Measurements from ENCODE around the gene LRRC7.
"Not testable (repeated sequence)": the region's sequence is repeated elsewhere in the genome, so short reads cannot be mapped to it uniquely, and the experiment has no call there.

LRRC7 gene

DNA sequence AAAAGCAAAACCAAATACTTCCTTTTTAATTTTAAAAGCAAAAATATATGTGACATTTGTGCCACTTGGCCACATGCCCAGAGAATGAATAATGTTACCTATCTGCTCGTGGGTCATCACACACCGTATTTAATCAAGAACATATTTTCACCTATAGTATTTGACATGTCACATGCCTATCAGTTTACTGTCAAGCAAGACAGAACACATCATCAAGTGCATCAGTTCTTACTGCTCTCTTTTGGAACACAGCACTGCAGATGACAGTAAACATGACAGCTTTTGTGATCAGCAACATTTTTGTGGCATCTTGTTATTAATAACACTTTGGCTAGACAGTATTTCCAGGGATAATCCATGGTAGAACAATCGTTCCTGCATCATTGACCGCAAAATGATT, 134.4 kb downstream of the LRRC7 start:
- no peak for DNase-seq

- no peak for DNase-seq
Observed at GRCh38 chr1:69706473-69706872, 138.8 kb downstream of the LRRC7 start.

- no peak for DNase-seq
Observed at GRCh38 chr1:69707103-69707502, 139.4 kb downstream of the LRRC7 start.

DNA sequence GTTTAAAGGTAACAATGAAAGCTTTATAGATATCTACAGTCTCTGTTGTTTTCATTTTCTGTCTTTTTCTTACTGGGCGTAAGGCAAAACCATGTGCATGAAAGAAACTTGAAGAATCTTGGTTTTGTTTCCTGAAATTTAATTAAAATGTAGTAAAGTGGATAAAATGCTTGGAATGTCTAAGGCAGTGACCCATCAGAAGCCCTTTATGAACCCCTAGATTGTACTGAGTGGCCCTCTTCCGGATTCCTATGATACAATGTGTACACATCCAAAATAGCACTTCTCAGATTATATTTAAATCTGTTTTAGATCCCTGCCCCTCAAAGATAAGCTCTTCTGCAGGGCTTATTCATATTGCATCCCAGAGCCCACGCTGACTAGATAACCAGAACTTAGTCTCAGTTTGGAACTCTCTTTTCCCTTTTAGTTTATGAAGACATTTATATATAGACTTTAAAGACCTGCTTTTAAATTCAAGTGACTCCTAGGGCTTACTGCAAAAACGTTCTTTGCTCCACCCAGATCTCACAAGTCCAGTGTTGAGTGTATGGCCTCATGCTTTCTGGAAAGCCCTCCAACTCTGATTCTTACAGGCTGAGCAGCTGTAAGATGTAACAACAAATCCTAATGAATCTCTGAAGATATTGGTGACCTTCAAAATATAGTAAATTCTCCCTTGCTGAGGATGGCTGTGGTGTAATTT, 142.9 kb downstream of the LRRC7 start:
- no peak for DNase-seq

DNA sequence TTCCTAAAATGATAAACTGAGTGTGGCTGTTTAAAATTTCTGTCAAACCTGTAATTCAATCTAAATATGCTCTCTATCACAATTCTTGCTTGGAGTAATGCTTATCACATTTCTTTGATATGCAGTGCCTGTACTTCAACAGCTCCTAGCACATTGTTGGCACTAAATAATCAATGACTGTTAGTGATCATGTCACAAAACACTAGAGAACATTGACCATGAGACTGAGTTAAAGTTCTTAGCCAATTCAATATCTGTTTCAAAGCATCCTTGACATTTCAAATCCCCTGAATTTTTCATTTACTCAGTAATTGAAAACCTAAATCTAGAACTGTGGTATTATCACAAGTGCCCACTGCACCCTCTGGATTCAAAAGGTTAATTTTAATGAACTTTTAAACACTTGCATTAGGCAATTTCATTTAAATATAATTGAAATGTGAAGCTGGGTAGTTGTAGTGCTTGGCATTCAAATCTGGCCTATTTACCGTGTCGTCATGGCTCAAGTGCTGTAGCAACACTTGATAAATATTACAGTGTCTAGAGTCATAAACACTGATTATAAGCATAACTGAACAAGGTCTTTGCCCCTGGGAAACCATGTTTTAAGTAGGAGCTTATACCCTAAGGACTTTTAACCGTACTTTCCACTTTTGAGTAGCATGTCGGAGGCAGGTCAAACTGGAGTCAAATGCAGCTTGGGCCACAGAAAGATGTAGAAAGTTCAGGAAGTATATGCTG, 143.6 kb downstream of the LRRC7 start:
- no peak for DNase-seq

GRCh38 chr1:69717834-69718233, 150.1 kb downstream of the LRRC7 start:
- DNase-seq = not testable (repeated sequence)

DNA sequence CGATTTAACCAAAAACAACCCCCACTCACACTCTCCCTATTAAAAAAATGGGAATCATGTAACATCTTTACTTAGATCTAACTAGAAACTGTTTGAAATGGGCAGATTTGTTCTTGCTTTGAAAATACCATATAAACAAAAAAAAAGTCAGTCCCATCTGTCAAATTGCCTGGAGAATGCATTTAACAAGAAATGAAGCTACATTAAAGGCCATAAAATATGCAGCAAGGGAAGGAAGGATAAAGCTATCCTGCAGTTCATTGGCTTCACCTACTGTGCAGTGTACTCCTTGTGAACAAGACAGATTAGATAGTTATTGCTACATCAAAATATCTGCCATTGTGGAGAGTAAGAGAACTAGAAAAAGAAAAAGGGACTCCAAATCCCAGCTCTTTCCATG, 160.5 kb downstream of the LRRC7 start:
- DNase-seq = no peak

DNA sequence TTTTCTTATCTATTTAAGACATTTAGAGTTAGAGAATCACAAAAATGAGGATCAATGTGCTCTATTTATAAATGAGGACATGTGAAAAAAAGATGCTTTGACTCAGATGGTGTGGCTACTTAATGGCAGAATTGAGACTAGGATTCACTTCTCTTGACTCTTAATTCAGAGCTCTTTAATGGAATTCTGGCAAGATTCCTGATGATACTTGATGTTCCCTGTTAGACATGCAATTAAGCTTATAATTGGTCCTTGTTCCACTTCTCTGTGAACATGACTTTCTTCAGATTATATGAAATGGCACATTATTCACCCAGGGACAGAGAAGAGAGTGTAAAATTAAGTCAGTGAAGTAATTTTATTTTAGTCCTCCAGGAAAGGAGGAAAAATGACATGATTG, 165.3 kb downstream of the LRRC7 start:
- DNase-seq = no peak

- no peak for DNase-seq
Observed at GRCh38 chr1:69737527-69738185, 169.9 kb downstream of the LRRC7 start.

DNA sequence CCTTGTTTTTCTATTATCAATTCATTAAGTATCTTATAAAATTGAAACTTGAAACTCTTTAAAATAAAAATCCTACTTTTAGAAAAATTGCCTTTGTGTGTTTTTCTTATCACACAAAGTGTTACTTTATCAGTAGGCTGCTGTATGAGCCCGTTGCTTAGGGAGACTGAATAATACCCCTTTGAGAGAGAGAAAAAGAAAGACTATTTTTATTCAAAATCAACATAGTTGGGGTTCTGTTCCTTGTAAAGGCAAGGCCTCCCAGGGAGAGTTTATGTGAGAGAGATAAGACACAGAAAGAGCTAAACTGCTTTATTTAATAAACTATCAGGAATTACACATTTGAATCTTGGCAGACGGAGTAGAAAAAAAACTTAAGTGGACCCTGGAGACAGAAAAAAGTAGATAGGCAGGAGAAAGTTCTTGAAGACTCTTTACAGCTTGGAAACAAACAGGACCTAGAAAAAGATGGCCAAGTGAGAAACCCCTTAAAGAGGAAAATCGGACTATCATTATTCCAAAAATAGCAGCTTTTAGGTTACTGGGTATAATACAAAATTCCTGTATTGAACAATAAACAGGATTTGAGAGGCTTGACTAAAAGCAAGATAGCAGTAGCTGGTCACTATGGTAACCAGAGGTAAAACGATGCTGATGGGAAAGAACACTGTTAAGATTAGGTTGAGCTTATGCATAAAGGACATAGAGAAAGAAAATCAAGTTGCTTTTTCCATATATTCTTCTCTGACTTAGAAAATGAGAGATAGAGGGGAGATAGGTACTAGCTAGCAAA, 170.9 kb downstream of the LRRC7 start:
- no peak for DNase-seq

DNA sequence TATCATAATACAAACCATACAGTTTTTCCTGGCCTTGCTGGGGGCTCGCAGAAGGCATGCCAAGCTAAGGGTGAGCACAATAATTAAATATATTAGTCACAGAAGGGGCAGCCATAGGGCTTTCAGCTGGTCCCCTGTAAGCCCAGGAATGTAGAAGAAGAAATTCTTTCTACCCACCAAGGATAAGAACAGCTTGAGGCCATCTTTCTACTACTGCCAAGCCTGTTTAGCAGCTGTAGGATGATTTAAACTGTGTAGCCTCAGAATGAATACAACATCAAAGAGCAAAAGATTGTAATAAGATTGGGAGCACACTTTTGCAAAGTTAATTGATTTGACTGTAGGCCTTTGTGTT, 171.5 kb downstream of the LRRC7 start:
- DNase-seq = no peak

DNA sequence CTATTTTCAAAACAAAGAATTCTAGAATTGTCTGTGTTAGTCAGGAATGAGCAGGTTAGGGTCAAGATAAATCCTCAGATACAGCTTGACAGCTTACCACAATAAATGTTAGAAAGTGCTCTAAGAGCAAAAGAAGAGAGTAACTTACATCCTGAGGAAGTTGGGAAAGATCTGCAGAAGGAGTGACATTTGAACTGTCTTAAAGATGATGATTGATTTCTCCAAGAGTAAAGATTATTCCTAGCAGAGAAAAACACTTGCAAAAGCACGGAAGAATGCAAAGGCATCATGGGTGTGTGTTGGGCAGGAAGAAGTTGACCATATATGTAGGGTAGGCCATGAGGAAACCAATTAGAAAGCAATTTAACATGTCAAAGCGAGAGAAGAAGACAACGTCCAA, 175.4 kb downstream of the LRRC7 start:
- DNase-seq = no peak

DNA sequence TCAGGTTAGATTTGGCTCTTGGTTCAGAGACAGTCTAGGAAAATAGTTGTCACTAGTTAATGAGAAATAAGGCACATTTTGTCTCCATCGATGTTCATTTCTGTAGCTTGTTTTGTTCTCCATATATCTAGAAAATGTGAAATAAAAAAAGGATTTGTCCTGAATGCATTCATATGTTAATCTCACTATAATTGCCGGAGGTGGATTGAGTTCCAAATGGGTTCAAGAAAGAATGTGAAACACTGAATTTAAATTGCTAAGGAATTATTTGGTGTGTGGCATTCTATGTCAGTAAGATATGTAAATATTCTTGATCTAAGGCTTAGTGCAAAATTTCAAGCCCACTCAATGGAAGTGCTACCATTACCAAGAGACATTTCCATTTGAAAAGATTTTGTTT, 176.7 kb downstream of the LRRC7 start:
- no peak for DNase-seq

GRCh38 chr1:69747207-69747606, 179.5 kb downstream of the LRRC7 start:
- no peak for DNase-seq

DNA sequence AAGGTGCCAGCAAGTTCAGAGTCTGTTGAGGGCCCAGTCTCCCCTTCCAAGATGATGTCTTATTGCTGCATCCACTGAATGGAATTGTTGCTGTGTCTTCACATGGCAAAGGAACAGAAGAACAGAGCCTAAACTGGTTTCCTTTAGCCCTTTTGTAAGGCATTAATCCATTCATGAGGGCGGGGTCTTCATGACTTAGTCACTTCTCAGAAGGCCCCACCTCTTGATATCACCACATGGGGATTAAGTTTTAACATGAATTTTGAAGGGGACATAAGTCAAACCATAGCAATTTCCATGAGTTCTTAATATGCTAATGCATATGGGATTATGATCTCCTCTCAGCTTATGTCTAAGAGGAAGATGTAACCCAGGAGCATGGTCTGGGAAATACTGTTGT, 182.9 kb downstream of the LRRC7 start:
- no peak for DNase-seq

GRCh38 chr1:69752831-69753230, 185.1 kb downstream of the LRRC7 start:
- no peak for DNase-seq

DNA sequence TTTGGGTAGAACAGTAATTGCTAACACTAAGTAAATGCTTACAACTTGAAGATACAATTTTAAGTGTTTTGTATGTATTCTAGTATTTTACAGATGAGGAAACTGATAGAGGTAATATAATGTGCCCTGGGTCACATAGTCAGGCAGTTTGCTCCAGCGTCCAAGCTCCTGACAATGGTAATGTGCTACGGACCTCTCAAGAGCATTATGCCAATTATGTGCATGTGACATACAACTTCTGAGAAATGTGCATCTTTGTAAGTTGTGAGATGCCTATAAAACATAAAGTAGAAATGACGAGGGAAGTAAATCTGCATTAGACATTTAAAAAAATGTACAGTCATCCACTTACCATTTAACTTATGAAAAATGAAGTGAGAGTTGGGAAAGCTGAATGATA, 186.8 kb downstream of the LRRC7 start:
- no peak for DNase-seq

- DNase-seq = no peak
Observed at GRCh38 chr1:69755647-69756046, 187.9 kb downstream of the LRRC7 start.

- no peak for DNase-seq
Observed at GRCh38 chr1:69765951-69766350, 198.2 kb downstream of the LRRC7 start.

- no peak for DNase-seq
Observed at GRCh38 chr1:69766431-69767180, 198.9 kb downstream of the LRRC7 start.

DNA sequence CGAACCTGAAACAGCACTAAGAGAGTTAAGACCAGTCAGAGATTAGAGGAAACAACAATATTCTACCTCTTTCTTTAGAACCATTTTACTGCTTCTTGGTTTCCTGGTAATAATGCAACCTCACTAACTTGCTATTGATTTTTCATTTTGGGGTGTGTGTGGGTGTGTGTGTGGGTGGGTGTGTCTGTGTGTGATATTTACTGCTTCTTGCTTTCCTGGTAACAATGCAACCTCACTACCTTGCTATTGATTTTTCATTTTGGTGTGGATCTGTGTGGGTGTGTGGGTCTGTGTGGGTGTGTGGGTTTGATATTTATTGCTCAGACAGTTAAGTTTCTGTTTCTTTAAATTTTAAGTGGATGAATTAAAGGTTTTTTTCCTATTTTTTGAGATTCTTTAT, 208.8 kb downstream of the LRRC7 start:
- DNase-seq = no peak

- no peak for DNase-seq
Observed at GRCh38 chr1:69777423-69777822, 209.7 kb downstream of the LRRC7 start.

DNA sequence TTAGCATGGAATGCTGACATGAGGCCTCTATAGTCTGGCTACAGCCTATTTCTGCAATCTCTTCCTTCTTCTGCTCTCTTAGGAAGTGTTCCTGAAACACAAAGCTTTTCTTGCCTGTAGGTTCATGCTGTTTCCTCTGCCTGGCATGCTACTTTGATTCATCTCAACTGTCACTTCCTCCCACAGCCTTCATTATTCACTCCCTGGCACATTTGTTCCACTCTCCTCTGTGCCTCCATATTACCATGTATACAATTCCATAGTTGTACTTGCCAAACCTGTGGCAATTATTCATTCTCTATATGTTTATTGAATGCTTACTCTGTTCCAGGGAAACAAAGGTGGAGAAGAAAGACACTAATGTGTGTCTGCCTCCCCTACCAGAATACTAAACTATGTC, 210.2 kb downstream of the LRRC7 start:
- no peak for DNase-seq

Data from effector CD4-positive, alpha-beta T cell (primary cell).